NCI-H187 (cell line): ENCODE results near the gene ANK2.

Experiments used
- DNase-seq, 2 experiments: peaks; one replicate each; lab custom pipeline; 2025; lab: John Stamatoyannopoulos, UW

The ANK2 gene

GRCh38 chr4:113398441-113399143, 349.1 kb downstream of the ANK2 start:
- no peak for DNase-seq

- no peak for DNase-seq
These were observed 354.7 kb downstream of the ANK2 start for GRCh38 chr4:113404167-113404571.

- DNase-seq = no peak
These were observed 355.4 kb downstream of the ANK2 start for GRCh38 chr4:113404841-113405240.

DNA sequence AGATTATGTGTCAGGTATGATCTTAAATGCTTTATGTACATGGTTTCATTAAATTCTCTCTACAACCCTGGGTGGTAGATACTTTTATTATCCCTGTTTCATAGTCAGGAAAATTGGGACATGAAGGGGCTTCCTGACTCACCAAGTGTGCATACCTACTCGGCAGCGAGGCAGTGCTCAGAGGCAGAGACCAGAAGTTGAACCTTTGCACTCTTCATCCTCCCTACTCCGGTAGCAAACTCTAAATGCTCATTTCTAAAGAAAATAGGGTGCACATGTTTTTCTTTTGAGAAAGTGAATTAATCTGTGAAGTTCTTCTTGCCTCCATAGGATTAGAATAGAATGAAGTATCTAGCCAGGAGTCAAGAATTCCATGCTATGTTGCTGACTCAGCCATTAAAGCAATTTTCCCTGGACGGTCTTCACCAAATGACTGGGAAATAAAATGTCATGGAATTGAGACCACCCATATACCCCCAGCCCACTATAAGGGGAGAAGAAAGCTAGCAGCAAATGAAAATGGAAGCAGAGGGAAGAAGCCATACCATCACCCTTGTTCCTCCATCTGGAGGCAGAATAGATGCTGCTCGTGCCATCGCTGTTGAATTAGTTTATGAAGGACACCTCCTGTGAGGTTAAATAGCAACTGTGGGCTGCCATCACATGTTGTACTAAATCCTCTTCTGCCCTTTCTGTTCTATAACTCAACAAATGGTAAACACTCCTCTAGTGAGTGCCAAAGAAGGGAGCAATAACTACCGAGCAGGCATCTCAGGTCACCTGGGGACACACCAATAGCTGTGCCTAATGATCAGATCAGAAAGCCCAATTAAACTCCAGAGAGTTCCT, 356.6 kb downstream of the ANK2 start:
- no peak for DNase-seq

GRCh38 chr4:113406723-113407016, 357.2 kb downstream of the ANK2 start:
- DNase-seq = no peak

DNA sequence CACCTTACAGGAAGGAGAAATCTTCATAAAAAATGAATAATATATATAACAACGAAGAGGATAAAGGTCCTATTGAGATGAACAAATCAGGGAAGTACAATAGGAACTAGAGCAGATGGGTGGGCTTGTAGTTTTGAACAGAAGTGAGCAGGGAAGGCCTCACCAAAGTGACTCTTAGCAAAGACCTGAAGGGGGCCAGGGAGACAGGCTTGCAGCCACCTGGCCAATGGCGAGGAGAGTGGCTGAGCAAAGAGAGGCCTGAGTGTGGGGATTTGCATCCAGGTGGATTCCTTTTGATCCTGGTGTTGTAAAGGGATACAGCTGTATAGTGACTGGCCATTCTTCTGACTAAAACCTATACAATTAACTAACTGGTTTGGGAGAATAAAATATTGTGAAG, 358.0 kb downstream of the ANK2 start:
- DNase-seq = no peak

GRCh38 chr4:113409181-113409580, 359.7 kb downstream of the ANK2 start:
- no peak for DNase-seq

DNA sequence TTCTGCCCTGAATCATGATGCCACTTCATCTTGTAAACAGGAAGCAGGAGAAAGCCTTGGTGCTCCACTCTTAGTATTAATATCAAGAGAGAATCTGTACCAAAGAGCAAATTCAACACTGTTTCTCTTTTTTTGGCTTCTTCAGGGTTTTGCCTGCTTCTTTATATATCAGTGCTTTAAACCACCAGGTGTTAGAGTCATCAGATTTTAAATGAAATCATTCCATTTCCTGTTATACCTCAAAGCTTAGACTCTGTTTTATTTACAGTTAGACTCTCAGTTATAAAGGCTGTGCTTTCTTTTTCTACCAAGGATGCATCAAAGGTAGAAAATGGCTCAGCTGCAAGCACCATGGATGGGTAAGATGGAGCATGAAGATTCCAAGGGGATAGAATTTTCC, 361.2 kb downstream of the ANK2 start:
- DNase-seq = no peak

DNA sequence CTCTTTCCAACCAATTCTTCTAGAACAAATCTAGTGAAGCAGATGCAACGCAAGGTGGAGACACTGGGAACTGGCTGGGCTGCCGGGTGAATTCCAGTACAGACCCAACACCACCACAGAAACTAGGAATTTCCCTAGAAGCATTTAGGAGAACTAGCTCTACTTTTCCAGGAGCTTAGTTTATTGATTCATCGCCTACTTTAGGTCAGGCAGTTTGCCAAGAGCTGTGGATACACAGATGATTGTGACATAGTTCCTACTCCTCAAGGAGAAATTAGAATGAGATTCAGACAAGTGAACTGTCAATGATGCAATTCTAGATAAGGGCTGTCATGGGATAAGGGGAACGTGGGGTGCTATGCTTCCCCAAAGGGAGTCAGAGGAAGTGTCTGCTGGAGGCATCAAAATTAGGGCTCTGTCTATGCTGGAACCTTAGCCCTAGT, 362.1 kb downstream of the ANK2 start:
- no peak for DNase-seq

- DNase-seq = no peak
These were observed 370.2 kb downstream of the ANK2 start for GRCh38 chr4:113419631-113420030.

DNA sequence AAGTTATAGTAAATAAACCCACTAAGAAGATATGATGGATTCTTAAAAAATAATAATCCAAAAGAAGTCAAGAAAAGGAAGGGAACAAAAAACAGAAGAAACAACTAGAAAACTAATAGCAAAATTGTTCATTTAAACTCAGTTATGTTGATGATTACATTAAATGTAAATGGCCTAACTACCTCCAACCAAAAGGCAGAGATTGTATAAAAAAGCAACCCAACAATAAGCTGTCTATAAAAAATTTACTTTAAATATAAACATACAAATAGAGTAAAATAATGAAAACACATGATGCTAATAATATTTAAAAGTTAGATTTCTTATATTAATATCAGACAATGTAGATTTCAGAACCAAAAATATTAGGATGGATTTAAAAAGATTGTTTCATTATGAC, 371.5 kb downstream of the ANK2 start:
- no peak for DNase-seq

DNA sequence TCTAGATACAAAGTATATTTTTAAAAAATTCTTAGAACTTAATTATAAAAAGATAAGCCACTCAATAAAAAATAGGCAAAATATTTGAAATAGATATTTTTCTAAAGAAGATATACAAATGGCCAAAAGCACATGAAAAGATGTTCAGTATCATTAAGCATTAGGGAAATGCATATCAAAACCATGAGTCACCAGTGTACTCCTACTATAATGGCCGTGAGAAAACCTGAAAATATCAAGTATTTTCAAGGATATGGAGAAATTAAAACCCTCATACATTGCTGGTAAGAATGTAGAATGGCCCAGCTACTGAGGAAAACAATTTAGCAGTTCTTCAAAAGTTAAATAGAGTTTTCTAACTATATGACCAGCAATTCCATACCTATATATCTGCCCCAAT, 374.2 kb downstream of the ANK2 start:
- DNase-seq = no peak

DNA sequence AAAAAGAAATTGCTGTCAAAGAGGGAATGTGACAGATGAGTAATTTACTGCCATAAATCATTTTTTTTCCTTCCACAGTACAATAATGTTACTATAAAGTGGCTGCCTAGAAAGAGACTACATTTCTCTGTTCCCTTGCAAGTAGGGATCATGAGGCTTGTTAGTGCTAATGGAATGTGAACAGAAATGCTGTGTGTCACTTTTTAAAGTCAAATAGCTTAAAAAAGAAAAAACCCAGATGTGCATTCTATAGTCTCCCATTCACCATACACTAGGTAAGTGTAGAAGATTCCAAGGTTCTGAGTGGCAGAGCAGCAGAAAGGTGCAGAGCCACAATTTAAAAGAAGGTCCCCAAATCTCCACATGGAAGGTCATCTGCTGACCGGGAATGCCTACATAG, 383.7 kb downstream of the ANK2 start:
- no peak for DNase-seq
